B cell (primary cell): ENCODE results near the gene ROBO2. TPM values are rescaled to one million over a fixed set of nuclear protein-coding genes. Genes with fewer than 3 reads are reported as not detected.

Experiments
- ATAC-seq: fragments of 200-7000 bp; cut with Tn5 transposase; one replicate; pipeline ENCODE4 v1.10.0; 2021; ENCODE audit warnings: low read depth, mild to moderate bottlenecking, moderate number of reproducible peaks, moderate library complexity
- CTCF ChIA-PET: fragments of 350-600 bp; sonication (Branson Sonifier 250); formaldehyde crosslinking; loops from one replicate; lab custom pipeline; 2021; ENCODE audit warnings: antibody characterized with exemption, inconsistent platforms; lab: Charles Lee
- POLR2A ChIA-PET: fragments of 350-600 bp; sonication (Branson Sonifier 250); formaldehyde crosslinking; loops from one replicate; lab custom pipeline; 2021; ENCODE audit warnings: antibody characterized with exemption; lab: Charles Lee
- DNase-seq: peaks from one replicate; pipeline ENCODE4 v3.0.0; 2013
- H2AFZ ChIP-seq: 2 replicates; pipeline ENCODE4 v1.6.1; 2012; ENCODE audit warnings: mild to moderate bottlenecking, low read depth, low read length; ENCODE audit not compliant: insufficient read depth, poor library complexity, severe bottlenecking
- H3K27ac ChIP-seq, 2 donors: 1 replicate in 1 of 2; 2 replicates in 1 of 2; pipeline ENCODE4 v1.5.1; 2012 to 2013; ENCODE audit warnings: low read length in 2 of 2, mild to moderate bottlenecking in 2 of 2, moderate library complexity in 1 of 2
- H3K27me3 ChIP-seq, 4 experiments: fragments of 200-600 bp in 1 of 4; sonication (generic) in 1 of 4; replicated peaks in 1 of 4; 1 replicate in 2 of 4; 2 replicates in 2 of 4; pipeline versions ENCODE4 v1.6.1 to v1.7.0; 2013 to 2016; ENCODE audit warnings: low read length in 3 of 4, mild to moderate bottlenecking in 2 of 4, mixed read lengths in 1 of 4, moderate library complexity in 1 of 4; ENCODE audit not compliant: insufficient read depth in 4 of 4, control insufficient read depth in 3 of 4; ENCODE audit errors: control extremely low read depth in 1 of 4
- H3K36me3 ChIP-seq, 2 experiments: replicated peaks in 1 of 2; 1 replicate in 1 of 2; 2 replicates in 1 of 2; pipeline versions ENCODE4 v1.6.1 to v1.7.1; 2013; ENCODE audit warnings: low read length in 1 of 2; ENCODE audit not compliant: insufficient read depth in 2 of 2, control insufficient read depth in 1 of 2; ENCODE audit errors: control extremely low read depth in 1 of 2, extremely low read depth in 1 of 2
- H3K4me1 ChIP-seq, 2 donors: fragments of 200-600 bp in 1 of 2; sonication (generic) in 1 of 2; 1 replicate in 1 of 2; 2 replicates in 1 of 2; pipeline versions ENCODE4 v1.5.1 to v1.6.1; 2013 to 2017; ENCODE audit warnings: low read length in 2 of 2; ENCODE audit not compliant: control insufficient read depth in 2 of 2, insufficient read depth in 2 of 2
- H3K4me2 ChIP-seq: replicated peaks from 2 replicates; pipeline ENCODE3; 2012; ENCODE audit warnings: mild to moderate bottlenecking, low read depth, low read length; ENCODE audit not compliant: poor library complexity, severe bottlenecking
- H3K4me3 ChIP-seq, 5 experiments: fragments of 200-600 bp in 1 of 5; sonication (generic) in 1 of 5; 1 replicate in 3 of 5; 2 replicates in 2 of 5; pipeline versions ENCODE4 v1.5.1 to v1.7.0; 2011 to 2016; ENCODE audit warnings: low read length in 4 of 5, mild to moderate bottlenecking in 4 of 5, low read depth in 2 of 5, control low read depth in 1 of 5, moderate library complexity in 1 of 5; ENCODE audit not compliant: insufficient read depth in 1 of 5; ENCODE audit errors: control extremely low read depth in 1 of 5, extremely low read depth in 1 of 5
- H3K79me2 ChIP-seq: fragments of 200-600 bp; sonication (generic); one replicate; pipeline ENCODE4 v1.6.0; 2016; ENCODE audit warnings: low read length; ENCODE audit not compliant: control insufficient read depth, insufficient read depth
- H3K9ac ChIP-seq: fragments of 200-600 bp; sonication (generic); 2 replicates; pipeline ENCODE4 v1.6.1; 2017; ENCODE audit warnings: mild to moderate bottlenecking, low read length, moderate library complexity
- H3K9me3 ChIP-seq, 3 donors: one replicate each; pipeline versions ENCODE4 v1.6.1 to v1.7.1; 2013; ENCODE audit warnings: low read length in 2 of 3; ENCODE audit not compliant: control insufficient read depth in 2 of 3, insufficient read depth in 1 of 3; ENCODE audit errors: control extremely low read depth in 1 of 3
- H4K20me1 ChIP-seq: 2 replicates; pipeline ENCODE4 v1.6.0; 2012; ENCODE audit warnings: mild to moderate bottlenecking, low read length; ENCODE audit not compliant: insufficient read depth, control insufficient read depth, poor library complexity, severe bottlenecking
- H3K27ac Mint-ChIP-seq: one replicate; pipeline ENCODE4 v1.8.0; 2021; ENCODE audit warnings: mixed read lengths
- H3K27me3 Mint-ChIP-seq: one replicate; pipeline ENCODE4 v1.8.0; 2021; ENCODE audit warnings: mixed read lengths
- H3K4me1 Mint-ChIP-seq: one replicate; pipeline ENCODE4 v1.8.0; 2021; ENCODE audit warnings: mixed read lengths
- H3K4me3 Mint-ChIP-seq: one replicate; pipeline ENCODE4 v1.8.0; 2021; ENCODE audit warnings: mixed read lengths
- H3K9me3 Mint-ChIP-seq: one replicate; pipeline ENCODE4 v1.8.0; 2022; ENCODE audit warnings: mixed read lengths; ENCODE audit not compliant: insufficient read depth
- CTCF ChIP-seq: fragments of 200-600 bp; IDR thresholded peaks from one replicate; pipeline ENCODE4 v1.8.0; 2022; ENCODE audit warnings: antibody characterized with exemption, mild to moderate bottlenecking
- EZH2 ChIP-seq: IDR thresholded peaks from 2 replicates; pipeline ENCODE4 v1.6.1; 2012; ENCODE audit warnings: borderline replicate concordance, low read depth, mild to moderate bottlenecking, moderate library complexity, low read length; ENCODE audit not compliant: insufficient read depth, poor library complexity, severe bottlenecking
- WGBS: methylation state at CpG from one replicate; pipeline ENCODE4 v1.1.5; 2013; ENCODE audit warnings: missing lambda C conversion rate; ENCODE audit not compliant: insufficient coverage; 5-methylcytosine and 5-hydroxymethylcytosine counted together
- intact Hi-C: fragments of 100-400 bp; cut with micrococcal nuclease; formaldehyde crosslinking; loops from one replicate; pipeline ENCODE4 v1.10.0; 2022
- polyA plus RNA-seq: library from polyadenylated mRNA; depleted of rRNA; stranded (reverse); fragments of >200 nt; gene quantifications from 2 replicates; pipeline ENCODE4 v1.2.3, GENCODE V29; 2012
- total RNA-seq, 2 donors: library from RNA; stranded (reverse); fragments of 120-200 nt in 1 of 2; gene quantifications; 1 replicate in 1 of 2; 2 replicates in 1 of 2; pipeline versions ENCODE4 v1.2.3 to v1.2.4, GENCODE V29; 2013 to 2022

The ROBO2 gene
- total and polyA plus RNA-seq, 2 donors (not counting 1 experiment from before 2014, with no cell fraction given) = not detected

GRCh38 chr3:77025471-77025870 lies 14.4 kb upstream of the ROBO2 start:
- intact Hi-C loops = no loop called here
- no peak for DNase-seq
- no peaks in the 10 kb centered on the region for H3K79me2 ChIP-seq
- no peak overlapping the region for H2AFZ ChIP-seq
- ChIA-PET CTCF (no interaction called here), POLR2A (no interaction called here)
- H3K4me2 ChIP-seq = no peak overlapping the region
- H3K4me3 Mint-ChIP-seq = no peak overlapping the region
- no CpG with 5 or more reads among the region's 1 CpG for WGBS
- no peak overlapping the region for H3K4me3 ChIP-seq
- H3K9me3 Mint-ChIP-seq = peaks cover 8% of the 10 kb centered on the region
- H3K27ac ChIP-seq = no peak overlapping the region
- no peaks in the 10 kb centered on the region for H3K36me3 ChIP-seq
- TF ChIP-seq EZH2 (no peak), CTCF (no peak)
- no peak overlapping the region for H3K27ac Mint-ChIP-seq
- no peaks in the 10 kb centered on the region for H3K27me3 Mint-ChIP-seq
- no peaks in the 10 kb centered on the region for H3K4me1 ChIP-seq
- H4K20me1 ChIP-seq = no peaks in the 10 kb centered on the region
- no peaks in the 10 kb centered on the region for H3K4me1 Mint-ChIP-seq
- H3K9me3 ChIP-seq = no peaks in the 10 kb centered on the region
- H3K27me3 ChIP-seq = no peaks in the 10 kb centered on the region
- H3K9ac ChIP-seq = no peak overlapping the region
- ATAC-seq = no peak

- no peaks in the 10 kb centered on the region for H3K79me2 ChIP-seq
- Mint-ChIP-seq H3K4me3 (no peak overlapping the region), H3K27ac (no peak overlapping the region), H3K27me3 (no peaks in the 10 kb centered on the region), H3K4me1 (no peaks in the 10 kb centered on the region), H3K9me3 (peaks cover 8% of the 10 kb centered on the region)
- H3K4me2 ChIP-seq = no peak overlapping the region
- ATAC-seq = no peak
- no peaks in the 10 kb centered on the region for H3K27me3 ChIP-seq
- no peaks in the 10 kb centered on the region for H4K20me1 ChIP-seq
- WGBS = 89% methylated on average over 3 of the region's 5 CpGs
- no peak overlapping the region for H3K9ac ChIP-seq
- H3K36me3 ChIP-seq = no peaks in the 10 kb centered on the region
- no peak for TF ChIP-seq CTCF
- TF ChIP-seq EZH2 = no peak
- ChIA-PET CTCF (no interaction called here), POLR2A (no interaction called here)
- DNase-seq = no peak
- no peaks in the 10 kb centered on the region for H3K9me3 ChIP-seq
- intact Hi-C loops = no loop called here
- H3K4me1 ChIP-seq = no peaks in the 10 kb centered on the region
- no peak overlapping the region for H3K27ac ChIP-seq
- H2AFZ ChIP-seq = no peak overlapping the region
- H3K4me3 ChIP-seq = no peak overlapping the region
Measured at GRCh38 chr3:77026904-77027634, 12.8 kb upstream of the ROBO2 start.
